GM23248 (cell line): ENCODE measurements around the gene GNAS-AS1. TPM values are rescaled to one million over a fixed set of nuclear protein-coding genes. Genes with fewer than 3 reads are reported as not detected.

Experiments
- DNase-seq: peaks from one replicate; pipeline ENCODE4 v3.0.0-alpha.2; 2015
- H2AFZ ChIP-seq: fragments of 200-600 bp; sonication (generic); 2 replicates; pipeline ENCODE4 v1.6.1; 2016; ENCODE audit warnings: antibody characterized with exemption
- H3F3A ChIP-seq: fragments of 200-600 bp; sonication (generic); 2 replicates; pipeline ENCODE4 v1.6.1; 2016; ENCODE audit warnings: mild to moderate bottlenecking, antibody characterized with exemption, mixed run types; ENCODE audit not compliant: insufficient read depth
- H3K27ac ChIP-seq: fragments of 200-600 bp; sonication (generic); 2 replicates; pipeline ENCODE4 v1.5.1; 2016; ENCODE audit warnings: mild to moderate bottlenecking
- H3K27me3 ChIP-seq: fragments of 200-600 bp; sonication (generic); replicated peaks from 2 replicates; pipeline ENCODE4 v1.6.1; 2016; ENCODE audit warnings: mild to moderate bottlenecking; ENCODE audit not compliant: insufficient read depth
- H3K36me3 ChIP-seq: fragments of 200-600 bp; sonication (generic); 2 replicates; pipeline ENCODE4 v1.6.1; 2016; ENCODE audit warnings: low read depth, mild to moderate bottlenecking
- H3K4me1 ChIP-seq: fragments of 200-600 bp; sonication (generic); 2 replicates; pipeline ENCODE4 v1.6.1; 2016; ENCODE audit warnings: mild to moderate bottlenecking; ENCODE audit not compliant: insufficient read depth
- H3K4me2 ChIP-seq: fragments of 200-600 bp; sonication (generic); one replicate; pipeline ENCODE4 v1.6.1; 2016; ENCODE audit warnings: mild to moderate bottlenecking; ENCODE audit not compliant: unreplicated experiment
- H3K4me3 ChIP-seq: fragments of 200-600 bp; sonication (generic); 2 replicates; pipeline ENCODE4 v1.5.1; 2016; ENCODE audit warnings: mild to moderate bottlenecking
- H3K79me2 ChIP-seq: fragments of 200-600 bp; sonication (generic); 2 replicates; pipeline ENCODE4 v1.6.1; 2016; ENCODE audit warnings: mild to moderate bottlenecking; ENCODE audit not compliant: insufficient read depth
- H3K9ac ChIP-seq: fragments of 200-600 bp; sonication (generic); 2 replicates; pipeline ENCODE4 v1.6.1; 2016; ENCODE audit warnings: mild to moderate bottlenecking
- H3K9me2 ChIP-seq: fragments of 200-600 bp; sonication (generic); 2 replicates; pipeline ENCODE4 v1.6.1; 2016; ENCODE audit warnings: mixed run types, mild to moderate bottlenecking, moderate library complexity; ENCODE audit not compliant: insufficient read depth
- H3K9me3 ChIP-seq: fragments of 200-600 bp; sonication (generic); one replicate; pipeline ENCODE4 v1.6.1; 2017; ENCODE audit warnings: low read depth
- H4K20me1 ChIP-seq: fragments of 200-600 bp; sonication (generic); 2 replicates; pipeline ENCODE4 v1.6.0; 2016; ENCODE audit not compliant: insufficient read depth
- EZH2 ChIP-seq: fragments of 200-600 bp; sonication (generic); IDR thresholded peaks from 2 replicates; pipeline ENCODE4 v1.6.1; 2018; ENCODE audit warnings: antibody characterized with exemption, mild to moderate bottlenecking; ENCODE audit not compliant: insufficient read depth, poor library complexity, severe bottlenecking
- EZH2phosphoT487 ChIP-seq: fragments of 200-600 bp; sonication (generic); IDR thresholded peaks from 2 replicates; pipeline ENCODE4 v1.6.1; 2018; ENCODE audit warnings: antibody characterized with exemption, moderate library complexity, mild to moderate bottlenecking, low read depth; ENCODE audit not compliant: insufficient read depth
- WGBS, 2 experiments: methylation state at CpG; one replicate each; pipeline ENCODE4 v1.1.6; 2015 to 2017; ENCODE audit warnings: low lambda C conversion rate in 2 of 2, low coverage in 1 of 2; ENCODE audit errors: missing lambda C conversion rate in 2 of 2; 5-methylcytosine and 5-hydroxymethylcytosine counted together
- in situ Hi-C: fragments of 300-500 bp; cut with MboI; formaldehyde crosslinking; loops from 2 replicates; pipeline ENCODE4 v1.15.0; 2020
- microRNA counts: library from miRNA; unstranded; fragments of <30 nt; microRNA quantifications from one replicate; lab custom pipeline; 2016
- microRNA-seq: library from miRNA; unstranded; fragments of <30 nt; microRNA quantifications from one replicate; pipeline ENCODE4, GENCODE V29; 2016; ENCODE audit warnings: borderline number of aligned reads
- polyA plus RNA-seq: library from polyadenylated mRNA; unstranded; fragments of >200 nt; fragmentation: Nextera tagmentation; extraction: Ambion mirVana; gene quantifications from 2 replicates; pipeline ENCODE4 v1.2.1, GENCODE V29; 2016
- small RNA-seq: library from RNA; depleted of rRNA; stranded (forward); fragments of <200 nt; gene quantifications from one replicate; pipeline ENCODE3, GENCODE V24; 2014; ENCODE audit warnings: low read depth, low replicate concordance
- total RNA-seq: library from RNA; depleted of rRNA; stranded (reverse); fragments of >200 nt; shearing (Covaris generic); gene quantifications from 2 replicates; pipeline ENCODE4 v1.2.3, GENCODE V29; 2014; rRNA removed

GNAS-AS1 gene
- total and polyA plus RNA-seq, 2 experiments from 2014 or later = 0.97 to 1.0 TPM

DNA sequence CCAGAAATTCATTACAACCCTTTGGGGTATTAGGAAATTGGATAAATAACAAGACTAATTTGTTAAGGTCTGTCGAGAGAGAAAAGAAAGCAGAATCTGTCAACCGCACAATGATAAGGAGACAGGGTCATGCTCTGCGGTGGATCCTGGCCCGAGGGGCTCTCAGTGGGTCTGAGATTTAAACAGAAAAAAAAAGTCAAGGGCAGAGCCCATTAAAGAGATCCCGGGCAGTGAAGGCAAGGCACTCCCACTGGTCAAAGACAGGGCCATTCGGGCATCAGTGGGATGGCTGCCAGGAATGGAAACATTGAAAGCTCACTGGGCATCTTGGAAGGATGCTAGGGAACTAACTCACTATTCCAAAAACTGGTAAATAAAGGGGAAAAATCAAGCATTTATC lies 77.9 kb downstream of the GNAS-AS1 start:
- H3K9ac ChIP-seq = no peak overlapping the region
- peaks cover 36% of the 10 kb centered on the region for H3K27me3 ChIP-seq
- H3K9me3 ChIP-seq = no peaks in the 10 kb centered on the region
- H3K4me3 ChIP-seq = no peak overlapping the region
- H3K79me2 ChIP-seq = no peaks in the 10 kb centered on the region
- no peak for TF ChIP-seq EZH2
- no peak for TF ChIP-seq EZH2phosphoT487
- no peaks in the 10 kb centered on the region for H3K36me3 ChIP-seq
- in situ Hi-C loops = no loop called here
- H3K4me1 ChIP-seq = no peaks in the 10 kb centered on the region
- no peaks in the 10 kb centered on the region for H3F3A ChIP-seq
- 35 to 45% methylated on average over 6 of the region's 6 CpGs for WGBS, 2 experiments
- H2AFZ ChIP-seq = no peak overlapping the region
- H3K4me2 ChIP-seq = no peak overlapping the region
- H4K20me1 ChIP-seq = no peaks in the 10 kb centered on the region
- DNase-seq = no peak
- H3K27ac ChIP-seq = no peak overlapping the region
- H3K9me2 ChIP-seq = no peaks in the 10 kb centered on the region

MicroRNA genes within 50 kb of the gene (microRNA counts, 767-probe panel; counts per million panel counts)
- 447 counts per million, percentile 86 among the panel's probes with 10 or more counts for microRNA hsa-miR-296-3p (lab: Ali Mortazavi, UCI)
- 4,602 counts per million, percentile 88 among the panel's probes with 10 or more counts for microRNA hsa-miR-296-5p (lab: Ali Mortazavi, UCI)
- 447 counts per million, percentile 86 among the panel's probes with 10 or more counts for microRNA hsa-miR-298 (lab: Ali Mortazavi, UCI)

Small RNA genes within 50 kb of the gene (microRNA-seq; reads per million reads assigned to microRNA genes)
- gene MIR298 = not detected

Small RNA genes within 50 kb of the gene (small RNA-seq; reads per million reads assigned to genes)
- not detected for gene MIR298
- not detected for gene RF02127
- gene RF02128 = not detected
- not detected for gene RF02130
- gene RF02131 = not detected

Other genes with a start within 250 kb of the GNAS-AS1 start
- gene STX16, start 199.6 kb downstream of the GNAS-AS1 start, total RNA-seq = 15.8 and 17.6 TPM in 2 replicates
- 30.6 and 36.9 TPM in 2 replicates for gene STX16, start 199.6 kb downstream of the GNAS-AS1 start, polyA plus RNA-seq
- 37.5 and 37.7 TPM in 2 replicates for gene NPEPL1, start 158.1 kb downstream of the GNAS-AS1 start, total RNA-seq
- gene NPEPL1, start 158.1 kb downstream of the GNAS-AS1 start, polyA plus RNA-seq = 46.1 and 49.8 TPM in 2 replicates
- 804 and 904 TPM in 2 replicates for gene GNAS, start 1.8 kb upstream of the GNAS-AS1 start, total RNA-seq
- 421 and 424 TPM in 2 replicates for gene GNAS, start 1.8 kb upstream of the GNAS-AS1 start, polyA plus RNA-seq
- 36.3 and 52.5 TPM in 2 replicates for gene NELFCD, start 130.4 kb upstream of the GNAS-AS1 start, total RNA-seq
- 57.4 and 59.8 TPM in 2 replicates for gene NELFCD, start 130.4 kb upstream of the GNAS-AS1 start, polyA plus RNA-seq
- 391 and 422 TPM in 2 replicates for gene CTSZ, start 156.4 kb upstream of the GNAS-AS1 start, total RNA-seq
- 13.5 and 14.2 TPM in 2 replicates for gene CTSZ, start 156.4 kb upstream of the GNAS-AS1 start, polyA plus RNA-seq
- gene TUBB1, start 168.5 kb upstream of the GNAS-AS1 start, total RNA-seq = not detected in 2 replicates
- 0.05 and 0.09 TPM in 2 replicates for gene TUBB1, start 168.5 kb upstream of the GNAS-AS1 start, polyA plus RNA-seq
- 20.0 and 21.1 TPM in 2 replicates for gene ATP5F1E, start 181.4 kb upstream of the GNAS-AS1 start, total RNA-seq
- 236 and 245 TPM in 2 replicates for gene ATP5F1E, start 181.4 kb upstream of the GNAS-AS1 start, polyA plus RNA-seq
- 64.1 and 72.8 TPM in 2 replicates for gene PRELID3B, start 191.9 kb upstream of the GNAS-AS1 start, total RNA-seq
- 75.8 and 76.4 TPM in 2 replicates for gene PRELID3B, start 191.9 kb upstream of the GNAS-AS1 start, polyA plus RNA-seq